ENCODE measurements around the gene WFS1. TPM values are rescaled to one million over a fixed set of nuclear protein-coding genes. Genes with fewer than 3 reads are reported as not detected.

Gene WFS1
- polyA plus RNA-seq, 1 experiment, result 46.8 TPM

GRCh38 chr4:6345096-6345830 is 75.6 kb downstream of the WFS1 start:
- DNase-seq (ENCODE audit: low read depth, low spot score), result no peak
- TF ChIP-seq, protein P1, sequence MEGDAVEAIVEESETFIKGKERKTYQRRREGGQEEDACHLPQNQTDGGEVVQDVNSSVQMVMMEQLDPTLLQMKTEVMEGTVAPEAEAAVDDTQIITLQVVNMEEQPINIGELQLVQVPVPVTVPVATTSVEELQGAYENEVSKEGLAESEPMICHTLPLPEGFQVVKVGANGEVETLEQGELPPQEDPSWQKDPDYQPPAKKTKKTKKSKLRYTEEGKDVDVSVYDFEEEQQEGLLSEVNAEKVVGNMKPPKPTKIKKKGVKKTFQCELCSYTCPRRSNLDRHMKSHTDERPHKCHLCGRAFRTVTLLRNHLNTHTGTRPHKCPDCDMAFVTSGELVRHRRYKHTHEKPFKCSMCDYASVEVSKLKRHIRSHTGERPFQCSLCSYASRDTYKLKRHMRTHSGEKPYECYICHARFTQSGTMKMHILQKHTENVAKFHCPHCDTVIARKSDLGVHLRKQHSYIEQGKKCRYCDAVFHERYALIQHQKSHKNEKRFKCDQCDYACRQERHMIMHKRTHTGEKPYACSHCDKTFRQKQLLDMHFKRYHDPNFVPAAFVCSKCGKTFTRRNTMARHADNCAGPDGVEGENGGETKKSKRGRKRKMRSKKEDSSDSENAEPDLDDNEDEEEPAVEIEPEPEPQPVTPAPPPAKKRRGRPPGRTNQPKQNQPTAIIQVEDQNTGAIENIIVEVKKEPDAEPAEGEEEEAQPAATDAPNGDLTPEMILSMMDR (IDR thresholded peaks at IDR 0.05; ENCODE audit: low read depth, low read length), result no peak
- ChIA-PET POLR2A (no interaction called here), CTCF (interaction anchor here (3.4 to 6.3 kb wide), 3 partner anchors 13 to 95 kb away, joined by 15 to 50 read pairs (median 36); no protein-coding TSS in a partner anchor)
- no peak overlapping the region for H3K4me3 ChIP-seq (ENCODE audit: low read depth, low read length)
- no peak overlapping the region for H3K27ac ChIP-seq (ENCODE audit: low read depth, low read length)
- peaks cover 3% of the 10 kb centered on the region for H3K27me3 ChIP-seq (ENCODE audit: control insufficient read depth, insufficient read depth, low read length)
- peaks cover 11% of the 10 kb centered on the region; the same call in 1 of the 2 replicates for H3K9me3 ChIP-seq (ENCODE audit: control insufficient read depth, insufficient read depth, low read length)

DNA sequence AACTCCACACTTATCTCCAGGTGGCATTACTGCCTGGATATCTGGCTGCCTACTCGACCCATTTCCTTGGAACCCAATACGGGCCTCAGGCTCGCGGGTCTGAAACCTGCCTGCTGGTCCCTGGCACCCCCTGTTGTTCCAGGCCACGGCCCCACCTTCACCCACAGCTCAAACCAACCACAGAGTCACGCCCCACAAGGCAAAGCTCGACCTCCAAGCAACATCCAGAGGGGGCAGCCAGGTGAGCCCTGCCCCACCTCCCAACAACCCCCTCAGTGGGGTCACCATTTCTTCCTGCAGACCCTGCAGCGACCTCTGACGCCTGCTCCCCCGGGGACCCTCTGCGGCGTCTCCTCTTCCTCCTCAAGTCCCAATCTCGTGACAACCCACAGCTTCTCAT is 76.2 kb downstream of the WFS1 start:
- CTCF ChIA-PET, result interaction anchor here (6.3 kb wide), 1 partner anchor 96 kb away, joined by 36 read pairs; no protein-coding TSS in a partner anchor
- DNase-seq (ENCODE audit: low read depth, low spot score), result no peak
- POLR2A ChIA-PET, result no interaction called here
- H3K27ac ChIP-seq (ENCODE audit: low read depth, low read length), result no peak overlapping the region
- peaks cover 11% of the 10 kb centered on the region; the same call in 1 of the 2 replicates for H3K9me3 ChIP-seq (ENCODE audit: control insufficient read depth, insufficient read depth, low read length)
- H3K27me3 ChIP-seq (ENCODE audit: control insufficient read depth, insufficient read depth, low read length), result peaks cover 3% of the 10 kb centered on the region
- TF ChIP-seq, protein P1 (IDR thresholded peaks at IDR 0.05; ENCODE audit: low read depth, low read length), result no peak
- no peak overlapping the region for H3K4me3 ChIP-seq (ENCODE audit: low read depth, low read length)

- H3K4me3 ChIP-seq (ENCODE audit: low read depth, low read length), result no peak overlapping the region
- ChIA-PET POLR2A (no interaction called here), CTCF (interaction anchor here (0.6 to 1.4 kb wide), 3 partner anchors 19 to 915 kb away, joined by 3 to 6 read pairs (median 4); no protein-coding TSS in a partner anchor)
- DNase-seq (ENCODE audit: low read depth, low spot score), result no peak
- peaks cover 11% of the 10 kb centered on the region; the same call in 1 of the 2 replicates for H3K9me3 ChIP-seq (ENCODE audit: control insufficient read depth, insufficient read depth, low read length)
- TF ChIP-seq, protein P1 (IDR thresholded peaks at IDR 0.05; ENCODE audit: low read depth, low read length), result no peak
- H3K27me3 ChIP-seq (ENCODE audit: control insufficient read depth, insufficient read depth, low read length), result peaks cover 3% of the 10 kb centered on the region
- no peak overlapping the region for H3K27ac ChIP-seq (ENCODE audit: low read depth, low read length)
Observed at GRCh38 chr4:6346373-6347110, 76.9 kb downstream of the WFS1 start.

- peaks cover 11% of the 10 kb centered on the region; the same call in 1 of the 2 replicates for H3K9me3 ChIP-seq (ENCODE audit: control insufficient read depth, insufficient read depth, low read length)
- CTCF ChIA-PET, result interaction anchor here (1.4 kb wide), 2 partner anchors 20 to 97 kb away, joined by 4 to 6 read pairs; no protein-coding TSS in a partner anchor
- POLR2A ChIA-PET, result no interaction called here
- no peak overlapping the region for H3K4me3 ChIP-seq (ENCODE audit: low read depth, low read length)
- no peak for DNase-seq (ENCODE audit: low read depth, low spot score)
- TF ChIP-seq, protein P1 (IDR thresholded peaks at IDR 0.05; ENCODE audit: low read depth, low read length), result no peak
- H3K27ac ChIP-seq (ENCODE audit: low read depth, low read length), result no peak overlapping the region
- peaks cover 3% of the 10 kb centered on the region for H3K27me3 ChIP-seq (ENCODE audit: control insufficient read depth, insufficient read depth, low read length)
Observed at GRCh38 chr4:6347511-6348045, 77.9 kb downstream of the WFS1 start.

Measured in AG04450 (cell line).